HepG2 (cell line): ENCODE data around the gene ABCB10. TPM values are rescaled to one million over a fixed set of nuclear protein-coding genes. Genes with fewer than 3 reads are reported as not detected.

Experiments
- ATF6 ChIP-seq: sonication (generic); formaldehyde crosslinking; conservative IDR thresholded peaks from 2 replicates; pipeline ENCODE4 v1.4.0; 2020; ENCODE audit warnings: missing genetic modification reagents
- CENPT ChIP-seq: sonication (generic); formaldehyde crosslinking; IDR thresholded peaks from 2 replicates; pipeline ENCODE4 v1.8.0; 2022; ENCODE audit warnings: low read depth, mild to moderate bottlenecking, moderate library complexity, missing genetic modification reagents
- ELF1 ChIP-seq: sonication (generic); formaldehyde crosslinking; IDR thresholded peaks from 2 replicates; pipeline ENCODE4 v1.4.0; 2020; ENCODE audit warnings: missing genetic modification reagents
- HMG20A ChIP-seq: IDR thresholded peaks from 2 replicates; pipeline ENCODE4 v1.6.1; 2016; ENCODE audit warnings: borderline replicate concordance
- NCOA1 ChIP-seq: sonication (generic); formaldehyde crosslinking; IDR thresholded peaks from 2 replicates; pipeline ENCODE4 v1.9.0; 2021; ENCODE audit warnings: missing genetic modification reagents
- SNAI1 ChIP-seq: sonication (generic); formaldehyde crosslinking; IDR thresholded peaks from 2 replicates; pipeline ENCODE4 v1.5.0; 2020; ENCODE audit warnings: mild to moderate bottlenecking, missing genetic modification reagents, borderline replicate concordance
- SRSF4 ChIP-seq: fragments of 200-400 bp; formaldehyde crosslinking; IDR thresholded peaks from one replicate; pipeline ENCODE4 v1.6.1; 2018; ENCODE audit warnings: mild to moderate bottlenecking, low read depth, low read length, moderate library complexity; ENCODE audit not compliant: poor library complexity, severe bottlenecking
- SRY ChIP-seq: sonication (generic); formaldehyde crosslinking; IDR thresholded peaks from 2 replicates; pipeline ENCODE4 v1.8.0; 2022; ENCODE audit warnings: mild to moderate bottlenecking, missing genetic modification reagents
- TBP ChIP-seq: sonication (generic); formaldehyde crosslinking; IDR thresholded peaks from 2 replicates; pipeline ENCODE4 v1.5.0; 2020; ENCODE audit warnings: missing genetic modification reagents
- TCF7 ChIP-seq: sonication (generic); IDR thresholded peaks from 2 replicates; pipeline ENCODE4 v1.6.1; 2016; ENCODE audit warnings: antibody characterized with exemption, low read depth
- TRAFD1 ChIP-seq: sonication (generic); formaldehyde crosslinking; IDR thresholded peaks from 2 replicates; pipeline ENCODE4 v1.5.1; 2020; ENCODE audit warnings: missing genetic modification reagents, mild to moderate bottlenecking, borderline replicate concordance
- ZNF124 ChIP-seq: sonication (generic); formaldehyde crosslinking; IDR thresholded peaks from 2 replicates; pipeline ENCODE4 v1.4.0; 2020; ENCODE audit warnings: missing genetic modification reagents
- ZNF253 ChIP-seq: sonication (generic); formaldehyde crosslinking; IDR thresholded peaks from 2 replicates; pipeline ENCODE4 v1.8.0; 2022; ENCODE audit warnings: mild to moderate bottlenecking, missing genetic modification reagents, borderline replicate concordance
- ZNF274 ChIP-seq: sonication (generic); formaldehyde crosslinking; IDR thresholded peaks from 2 replicates; pipeline ENCODE4 v1.5.1; 2020; ENCODE audit warnings: mild to moderate bottlenecking, missing genetic modification reagents
- ZNF343 ChIP-seq: sonication (generic); formaldehyde crosslinking; IDR thresholded peaks from 2 replicates; pipeline ENCODE4 v1.4.0; 2020; ENCODE audit warnings: mild to moderate bottlenecking, missing genetic modification reagents
- ZNF44 ChIP-seq: sonication (generic); formaldehyde crosslinking; IDR thresholded peaks from 2 replicates; pipeline ENCODE4 v1.5.1; 2020; ENCODE audit warnings: mild to moderate bottlenecking, missing genetic modification reagents
- ZNF609 ChIP-seq: sonication (generic); formaldehyde crosslinking; IDR thresholded peaks from 2 replicates; pipeline ENCODE4 v1.4.0; 2020; ENCODE audit warnings: mild to moderate bottlenecking, missing genetic modification reagents, borderline replicate concordance
- polyA plus RNA-seq, 8 experiments: library from polyadenylated mRNA; depleted of rRNA in 3 of 8; stranded (reverse) in 7 of 8; unstranded in 1 of 8; fragments of >200 nt; fragmentation: Illumina TruSeq in 4 of 8; extraction: Trizol in 4 of 8; gene quantifications; 2 replicates each; pipeline versions ENCODE4 v1.2.1 to v1.2.3, GENCODE V29; 2011 to 2016; ENCODE audit warnings: low read depth in 4 of 8, missing spikeins in 1 of 8, mixed read lengths in 1 of 8; ENCODE audit not compliant: insufficient read depth in 1 of 8
- total RNA-seq, 5 experiments: library from RNA; depleted of rRNA; stranded (reverse); fragments of >200 nt; fragmentation: Illumina TruSeq; extraction: Trizol; gene quantifications; 2 replicates each; pipeline ENCODE4 v1.2.3, GENCODE V29; 2016; ENCODE audit warnings: low read depth in 1 of 5
- TF ChIP-seq, protein P1 (sequence below): sonication (generic); formaldehyde crosslinking; IDR thresholded peaks from 2 replicates; pipeline ENCODE4 v1.5.0; 2020; ENCODE audit warnings: mild to moderate bottlenecking, low read depth, missing genetic modification reagents, borderline replicate concordance
- TF ChIP-seq, protein P2 (sequence below): sonication (generic); formaldehyde crosslinking; IDR thresholded peaks from 2 replicates; pipeline ENCODE4 v1.4.0; 2020; ENCODE audit warnings: mild to moderate bottlenecking, low read depth, missing genetic modification reagents

ABCB10 gene
- total and polyA plus RNA-seq, 2 of the 13 experiments (the other 11 are each of a cell fraction or from before 2014, with no cell fraction given): 11.2 to 28.9 TPM

- no peak for TF ChIP-seq TRAFD1 (CRISPR knock-in tag)
- TF ChIP-seq ZNF343 (CRISPR knock-in tag): peak; percentile 58; the same call in 1 of the 2 replicates
- no peak for TF ChIP-seq ATF6 (CRISPR knock-in tag)
- TF ChIP-seq SRY (CRISPR knock-in tag): peak; percentile 88; the same call in 1 of the 2 replicates
- TF ChIP-seq, protein P1, sequence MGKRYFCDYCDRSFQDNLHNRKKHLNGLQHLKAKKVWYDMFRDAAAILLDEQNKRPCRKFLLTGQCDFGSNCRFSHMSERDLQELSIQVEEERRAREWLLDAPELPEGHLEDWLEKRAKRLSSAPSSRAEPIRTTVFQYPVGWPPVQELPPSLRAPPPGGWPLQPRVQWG (CRISPR knock-in tag): no peak
- no peak; the same call in 1 of the 2 replicates for TF ChIP-seq ZNF124 (CRISPR knock-in tag)
- TF ChIP-seq TBP (CRISPR knock-in tag): no peak
- TF ChIP-seq NCOA1 (CRISPR knock-in tag): peak; percentile 1; the same call in 1 of the 2 replicates
- TF ChIP-seq SRSF4: no peak
- TF ChIP-seq TCF7: no peak
- no peak for TF ChIP-seq SNAI1
- TF ChIP-seq, protein P2, sequence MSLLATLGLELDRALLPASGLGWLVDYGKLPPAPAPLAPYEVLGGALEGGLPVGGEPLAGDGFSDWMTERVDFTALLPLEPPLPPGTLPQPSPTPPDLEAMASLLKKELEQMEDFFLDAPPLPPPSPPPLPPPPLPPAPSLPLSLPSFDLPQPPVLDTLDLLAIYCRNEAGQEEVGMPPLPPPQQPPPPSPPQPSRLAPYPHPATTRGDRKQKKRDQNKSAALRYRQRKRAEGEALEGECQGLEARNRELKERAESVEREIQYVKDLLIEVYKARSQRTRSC: no peak
- TF ChIP-seq ZNF253 (CRISPR knock-in tag): no peak
- TF ChIP-seq CENPT (CRISPR knock-in tag): no peak
- no peak for TF ChIP-seq ZNF609 (CRISPR knock-in tag)
- peak; percentile 74 for TF ChIP-seq ELF1 (CRISPR knock-in tag)
- TF ChIP-seq ZNF44: no peak
- no peak for TF ChIP-seq ZNF274
- TF ChIP-seq HMG20A (CRISPR knock-in tag): no peak
Measured at GRCh38 chr1:229507951-229508822, 50.3 kb downstream of the ABCB10 start, which contains the start of gene NUP133 (continued).
